K562 (cell line): Measurements from ENCODE around the gene RASGRP4. TPM values are rescaled to one million over a fixed set of nuclear protein-coding genes. Genes with fewer than 3 reads are reported as not detected.

Source experiments
- HMBOX1 ChIP-seq: sonication (generic); IDR thresholded peaks from 2 replicates; pipeline ENCODE4 v1.6.1; 2016
- MEF2D ChIP-seq: conservative IDR thresholded peaks from 2 replicates; pipeline ENCODE4 v1.6.1; 2016; ENCODE audit warnings: low read depth, missing genetic modification characterization, missing compliant biosample characterization
- MLX ChIP-seq, 2 experiments: fragments of 450-650 bp in 1 of 2; sonication (generic) in 1 of 2; formaldehyde crosslinking; conservative IDR thresholded peaks; 2 replicates each; pipeline versions ENCODE4 v1.4.0 to v1.8.1; 2020 to 2022; ENCODE audit warnings: mild to moderate bottlenecking in 1 of 2, missing genetic modification reagents in 1 of 2
- RBM25 ChIP-seq: fragments of 200-400 bp; formaldehyde crosslinking; IDR thresholded peaks from 2 replicates; pipeline ENCODE4 v1.6.1; 2018; ENCODE audit warnings: low read length, low read depth, moderate library complexity; ENCODE audit not compliant: severe bottlenecking
- SNAPC5 ChIP-seq: fragments of 250-450 bp; sonication (Bioruptor Pico); IDR thresholded peaks from 2 replicates; pipeline ENCODE4 v1.8.0; 2021; ENCODE audit warnings: moderate library complexity, mild to moderate bottlenecking, inconsistent platforms
- USF1 ChIP-seq: sonication (generic); formaldehyde crosslinking; IDR thresholded peaks from 2 replicates; pipeline ENCODE4 v1.9.0; 2022; ENCODE audit warnings: mild to moderate bottlenecking, missing genetic modification reagents
- ZKSCAN3 ChIP-seq: fragments of 250-450 bp; sonication (Bioruptor Pico); IDR thresholded peaks from 2 replicates; pipeline ENCODE4 v1.4.0; 2020
- polyA plus RNA-seq, 8 experiments: library from polyadenylated mRNA; depleted of rRNA in 4 of 8; stranded (reverse) in 5 of 8; unstranded in 3 of 8; fragments of >200 nt; fragmentation: Nextera tagmentation in 2 of 8; fragmentation: Illumina TruSeq in 1 of 8; extraction: Ambion mirVana in 2 of 8; extraction: Trizol in 1 of 8; gene quantifications; 2 replicates each; pipeline versions ENCODE4 v1.2.1 to v1.2.3, GENCODE V29; 2011 to 2014; ENCODE audit warnings: inconsistent platforms in 1 of 8, missing spikeins in 1 of 8
- total RNA-seq, 7 experiments: library from RNA; depleted of rRNA in 6 of 7; stranded (reverse); fragments of >200 nt in 6 of 7; fragmentation: Illumina TruSeq in 2 of 7; extraction: Trizol in 2 of 7; gene quantifications; 2 replicates each; pipeline versions ENCODE4 v1.2.1 to v1.2.3, GENCODE V29; 2011 to 2021; ENCODE audit warnings: low replicate concordance in 1 of 7

RASGRP4 gene
- total and polyA plus RNA-seq, 9 of the 15 experiments (the other 6 are each of a cell fraction or from before 2014, with no cell fraction given) = 0.39 to 4.6 (median 3.8) TPM

- TF ChIP-seq HMBOX1 = no peak
- no peak for TF ChIP-seq SNAPC5 (CRISPR knock-in tag)
- no peak for TF ChIP-seq USF1 (CRISPR knock-in tag)
- no peak for TF ChIP-seq MLX (CRISPR knock-in tag; conservative IDR thresholded peaks at IDR 0.05)
- TF ChIP-seq MEF2D (tag) = no peak
- no peak for TF ChIP-seq ZKSCAN3
- TF ChIP-seq RBM25 = no peak
Measured at GRCh38 chr19:38362076-38362945, 63.7 kb downstream of the RASGRP4 start (continued).
